ENCODE data around the gene TMED6. TPM values are rescaled to one million over a fixed set of nuclear protein-coding genes. Genes with fewer than 3 reads are reported as not detected.
A peak's percentile ranks its signal among the peaks of the same experiment; 100 is the strongest.

The TMED6 gene
- total and polyA plus RNA-seq, 8 donors, result 1.2 to 5.0 (median 3.4) TPM

DNA sequence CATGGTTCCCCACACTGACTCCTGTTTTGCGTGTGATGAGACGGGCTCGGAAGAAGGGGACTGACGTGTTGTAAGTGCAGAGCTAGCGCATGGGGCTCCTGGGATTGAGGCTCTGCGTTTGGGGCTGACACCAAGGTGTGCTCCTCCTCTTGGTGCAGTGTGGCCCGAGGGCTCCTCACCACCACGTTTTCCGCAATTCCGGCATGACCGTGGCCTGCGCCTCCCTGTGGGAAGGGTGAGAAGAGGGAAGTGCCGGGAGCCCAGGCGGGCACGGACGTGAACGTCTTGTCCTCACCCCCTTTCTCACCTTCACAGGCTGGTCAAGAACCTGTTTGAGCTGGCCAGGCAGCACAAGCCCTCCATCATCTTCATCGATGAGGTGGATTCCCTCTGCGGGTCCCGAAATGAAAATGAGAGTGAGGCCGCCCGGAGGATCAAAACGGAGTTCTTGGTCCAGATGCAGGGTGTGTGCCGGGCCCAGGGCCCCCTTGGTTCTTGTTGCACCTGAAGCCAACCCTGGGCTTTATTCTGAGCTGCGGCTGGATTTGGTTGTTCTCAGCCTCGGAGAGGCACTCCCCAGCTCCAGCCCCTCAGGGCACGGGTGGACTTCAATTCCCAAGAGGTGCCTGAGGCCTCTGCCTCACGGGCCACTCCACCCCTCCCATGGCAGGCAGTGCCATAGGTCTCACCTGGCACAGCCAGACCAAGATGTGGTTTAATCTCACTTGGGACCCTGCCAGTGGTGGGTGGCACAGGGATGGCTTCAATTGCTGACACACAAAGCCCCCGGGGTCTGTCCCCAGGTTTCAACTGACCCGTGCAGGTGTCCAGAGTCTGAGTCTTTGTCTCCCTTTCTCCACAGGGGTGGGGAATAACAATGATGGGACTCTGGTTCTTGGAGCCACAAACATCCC, 31.5 kb downstream of the TMED6 start:
- H3K36me3 ChIP-seq, result peaks cover 0 to 100% of the 10 kb centered on the region in 2 donors
- TF ChIP-seq, protein P1, sequence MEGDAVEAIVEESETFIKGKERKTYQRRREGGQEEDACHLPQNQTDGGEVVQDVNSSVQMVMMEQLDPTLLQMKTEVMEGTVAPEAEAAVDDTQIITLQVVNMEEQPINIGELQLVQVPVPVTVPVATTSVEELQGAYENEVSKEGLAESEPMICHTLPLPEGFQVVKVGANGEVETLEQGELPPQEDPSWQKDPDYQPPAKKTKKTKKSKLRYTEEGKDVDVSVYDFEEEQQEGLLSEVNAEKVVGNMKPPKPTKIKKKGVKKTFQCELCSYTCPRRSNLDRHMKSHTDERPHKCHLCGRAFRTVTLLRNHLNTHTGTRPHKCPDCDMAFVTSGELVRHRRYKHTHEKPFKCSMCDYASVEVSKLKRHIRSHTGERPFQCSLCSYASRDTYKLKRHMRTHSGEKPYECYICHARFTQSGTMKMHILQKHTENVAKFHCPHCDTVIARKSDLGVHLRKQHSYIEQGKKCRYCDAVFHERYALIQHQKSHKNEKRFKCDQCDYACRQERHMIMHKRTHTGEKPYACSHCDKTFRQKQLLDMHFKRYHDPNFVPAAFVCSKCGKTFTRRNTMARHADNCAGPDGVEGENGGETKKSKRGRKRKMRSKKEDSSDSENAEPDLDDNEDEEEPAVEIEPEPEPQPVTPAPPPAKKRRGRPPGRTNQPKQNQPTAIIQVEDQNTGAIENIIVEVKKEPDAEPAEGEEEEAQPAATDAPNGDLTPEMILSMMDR (IDR thresholded peaks at IDR 0.05), result no peak
- intact Hi-C loops (cut with DNase I), result no loop called here

DNA sequence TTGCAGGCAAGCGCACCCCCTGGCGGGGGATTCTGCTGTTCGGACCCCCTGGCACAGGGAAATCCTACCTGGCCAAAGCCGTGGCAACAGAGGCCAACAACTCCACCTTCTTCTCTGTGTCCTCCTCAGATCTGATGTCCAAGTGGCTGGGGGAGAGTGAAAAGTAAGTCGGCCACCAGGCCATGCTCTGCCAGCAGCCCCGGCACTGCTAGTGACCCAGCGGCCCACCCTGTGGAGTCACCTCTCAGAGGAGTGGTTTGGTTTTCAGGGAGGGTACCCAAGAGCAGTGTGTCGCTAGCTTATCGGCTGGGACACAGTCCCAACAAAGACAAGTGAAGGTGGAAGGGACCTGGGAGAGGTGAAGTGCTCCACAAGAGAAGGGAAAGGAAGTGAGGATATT, 32.2 kb downstream of the TMED6 start:
- Histone ChIP-seq H3K27me3 (no peaks in the 10 kb centered on the region), H3K9me3 (no peaks in the 10 kb centered on the region), H3K4me3 (no peak overlapping the region), H3K36me3 (peaks cover 0 to 100% of the 10 kb centered on the region in 2 donors), H3K27ac (no peak overlapping the region), H3K4me1 (peaks cover 0 to 12% of the 10 kb centered on the region in 2 donors)
- intact Hi-C loops (cut with DNase I), result no loop called here
- TF ChIP-seq, protein P1 (IDR thresholded peaks at IDR 0.05), result no peak
- DNase-seq (no peak), ATAC-seq (no peak)

More for the DNA sequence above, 31.5 kb downstream of the TMED6 start:
- ATAC-seq, result no peak
- no peaks in the 10 kb centered on the region for H3K9me3 ChIP-seq
- no peak overlapping the region for H3K27ac ChIP-seq
- no peak for DNase-seq
- H3K4me3 ChIP-seq, result no peak overlapping the region
- H3K4me1 ChIP-seq, result peaks cover 0 to 12% of the 10 kb centered on the region in 2 donors
- H3K27me3 ChIP-seq, result no peaks in the 10 kb centered on the region

DNA sequence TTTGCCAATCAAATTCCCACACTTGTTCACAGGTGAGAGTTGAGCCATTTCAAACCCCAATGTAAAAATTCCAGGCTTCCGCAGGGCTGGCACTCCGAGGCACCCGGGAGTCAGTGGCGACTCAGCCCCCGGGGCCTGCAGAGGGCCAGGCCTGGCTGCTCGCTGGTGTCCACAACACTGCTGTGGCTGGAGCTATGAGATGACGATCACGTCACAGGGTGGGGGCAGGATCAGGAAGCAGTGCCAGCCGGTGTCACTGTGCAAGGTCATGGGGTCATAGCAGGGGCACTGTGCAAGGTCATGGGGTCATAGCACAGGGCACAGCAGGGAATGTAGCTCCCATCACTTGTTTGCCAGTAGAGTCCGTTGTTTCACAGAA, 32.7 kb downstream of the TMED6 start:
- Histone ChIP-seq H3K27ac (no peak overlapping the region), H3K36me3 (peaks cover 0 to 98% of the 10 kb centered on the region in 2 donors), H3K27me3 (no peaks in the 10 kb centered on the region), H3K4me3 (no peak overlapping the region), H3K9me3 (no peaks in the 10 kb centered on the region), H3K4me1 (peaks cover 0 to 8% of the 10 kb centered on the region in 2 donors)
- ATAC-seq (no peak), DNase-seq (no peak)
- TF ChIP-seq, protein P1 (IDR thresholded peaks at IDR 0.05), result no peak
- intact Hi-C loops (cut with DNase I), result no loop called here

DNA sequence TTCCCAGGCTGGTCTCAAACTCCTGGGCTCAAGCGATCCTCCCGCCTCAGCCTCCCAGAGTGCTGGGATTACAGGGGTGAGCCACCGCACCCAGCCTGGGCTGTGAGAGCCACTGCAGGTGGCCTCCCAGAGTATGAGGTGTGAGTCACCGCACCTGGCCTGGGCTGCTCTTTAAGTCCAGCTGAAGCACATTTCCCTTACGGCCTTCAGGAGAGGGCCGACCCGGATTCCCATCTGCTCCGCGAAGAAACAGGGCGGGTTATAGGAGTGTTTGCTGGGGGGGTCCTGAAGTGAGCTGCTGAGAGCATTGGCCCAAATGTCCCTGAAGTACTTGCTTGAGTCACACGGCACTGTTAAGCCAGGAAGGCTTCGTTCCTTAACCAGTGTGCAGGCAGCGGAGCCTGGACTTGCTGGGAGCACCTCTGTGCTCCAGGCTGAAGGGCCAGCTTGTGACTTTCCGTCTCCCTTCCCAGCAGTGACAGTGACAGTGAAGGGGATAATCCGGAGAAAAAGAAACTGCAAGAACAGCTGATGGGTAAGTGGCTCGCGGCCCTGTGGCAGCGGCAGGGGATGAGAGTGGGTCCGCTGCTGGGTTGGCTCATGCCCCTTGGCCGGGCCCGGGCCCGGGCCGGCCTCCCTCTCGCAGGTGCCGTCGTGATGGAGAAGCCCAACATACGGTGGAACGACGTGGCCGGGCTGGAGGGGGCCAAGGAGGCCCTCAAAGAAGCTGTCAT, 33.2 kb downstream of the TMED6 start:
- Histone ChIP-seq H3K9me3 (no peaks in the 10 kb centered on the region), H3K4me1 (peaks cover 0 to 7% of the 10 kb centered on the region in 2 donors), H3K27me3 (no peaks in the 10 kb centered on the region), H3K36me3 (peaks cover 0 to 92% of the 10 kb centered on the region in 2 donors), H3K4me3 (no peak overlapping the region), H3K27ac (no peak overlapping the region)
- DNase-seq (no peak), ATAC-seq (peak; percentile 62)
- TF ChIP-seq, protein P1 (IDR thresholded peaks at IDR 0.05), result no peak
- intact Hi-C loops (cut with DNase I), result no loop called here

DNA sequence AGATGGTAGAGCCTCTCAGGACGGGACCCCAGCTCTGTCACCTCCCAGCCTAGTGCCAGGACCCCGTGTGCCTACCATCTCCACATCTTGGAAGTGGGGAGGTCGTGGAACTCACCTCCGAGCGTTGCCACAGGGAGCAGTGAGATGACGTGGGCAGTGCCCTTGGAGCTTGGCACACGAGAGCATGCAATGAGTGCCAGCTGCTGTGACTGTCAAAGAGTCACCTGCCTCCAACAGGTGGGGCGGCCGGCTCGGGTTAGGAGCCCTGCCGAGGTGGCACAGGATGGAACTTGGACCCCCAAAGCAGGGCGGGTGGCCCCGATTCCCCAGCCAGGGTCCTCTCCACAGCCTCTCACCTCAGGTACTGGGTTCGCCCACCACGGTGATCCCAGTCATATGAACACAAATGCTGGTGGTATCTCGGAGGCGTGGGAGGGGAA, 35.0 kb downstream of the TMED6 start:
- DNase-seq, result no peak
- H3K27ac ChIP-seq, result no peak overlapping the region
- TF ChIP-seq, protein P1 (IDR thresholded peaks at IDR 0.05), result no peak
- peaks cover 0 to 22% of the 10 kb centered on the region in 2 donors for H3K4me1 ChIP-seq
- H3K36me3 ChIP-seq, result peaks cover 0 to 75% of the 10 kb centered on the region in 2 donors
- ATAC-seq, result no peak
- intact Hi-C loops (cut with DNase I), result no loop called here
- H3K27me3 ChIP-seq, result no peaks in the 10 kb centered on the region
- no peak overlapping the region for H3K4me3 ChIP-seq
- no peaks in the 10 kb centered on the region for H3K9me3 ChIP-seq

Data from left lung (tissue), 10 donors.